IPS-18c (cell line): ENCODE results near the gene TUBB2B.
"Not testable (repeated sequence)": the region's sequence is repeated elsewhere in the genome, so short reads cannot be mapped to it uniquely, and the experiment has no call there.

Source experiments
- H3K4me3 ChIP-seq: 2 replicates; pipeline ENCODE4 v1.7.0; 2013; ENCODE audit warnings: low read depth, mild to moderate bottlenecking, low read length, moderate library complexity; ENCODE audit not compliant: insufficient read depth
- H3K9me3 ChIP-seq: one replicate; pipeline ENCODE4 v1.6.1; 2013; ENCODE audit warnings: mild to moderate bottlenecking, low read length, moderate library complexity; ENCODE audit not compliant: control insufficient read depth, insufficient read depth

TUBB2B gene

DNA sequence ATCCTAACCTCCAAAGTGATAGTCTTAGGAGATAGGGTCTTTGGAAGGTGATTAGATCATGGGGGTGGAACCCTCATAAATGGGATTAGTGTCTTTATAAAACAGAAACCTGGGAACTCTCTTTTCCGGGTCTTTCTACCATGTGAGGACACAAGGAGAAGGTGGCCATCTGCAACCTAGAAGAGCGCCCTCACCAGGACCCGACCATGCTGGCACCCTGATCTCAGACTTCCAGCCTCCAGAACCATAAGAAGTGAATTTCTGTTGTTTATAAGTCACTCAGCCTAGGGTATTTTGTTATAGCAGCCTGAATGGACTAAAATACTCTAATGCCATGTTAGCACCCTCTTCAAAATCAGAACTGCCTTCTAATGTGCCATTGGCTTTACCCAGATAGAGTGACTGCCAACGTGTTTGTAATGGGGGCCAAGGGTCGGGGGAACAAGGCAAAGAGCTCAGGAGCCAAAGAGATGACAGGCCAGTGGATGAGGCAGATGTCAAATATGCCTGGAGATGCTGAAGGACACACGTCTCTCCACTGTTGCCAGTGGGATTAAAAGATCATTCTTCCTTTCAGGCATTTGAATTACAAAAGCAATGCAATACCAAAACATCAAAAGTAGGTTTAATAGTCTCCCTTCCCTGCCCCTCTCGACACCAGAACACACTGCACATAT is 21.0 kb downstream of the TUBB2B start:
- no peaks in the 10 kb centered on the region for H3K9me3 ChIP-seq

DNA sequence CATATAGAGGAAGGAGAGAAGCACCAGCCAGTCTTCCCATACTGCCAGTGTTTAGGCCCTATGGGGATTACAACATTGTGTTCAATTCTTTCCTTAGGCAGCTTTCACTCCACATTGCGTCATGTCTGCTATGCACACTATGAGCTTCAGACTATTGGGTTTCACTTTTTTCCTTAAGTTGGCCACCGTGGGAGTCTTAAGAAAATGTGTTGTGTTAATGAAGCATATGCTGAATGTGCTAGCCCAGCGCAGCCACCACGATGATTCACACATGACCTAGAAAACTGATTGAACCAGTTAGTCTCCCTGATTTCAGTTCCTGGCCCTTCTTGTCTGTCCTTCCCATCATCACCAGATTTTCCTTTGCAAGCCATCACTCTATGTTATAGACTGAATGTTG is 21.5 kb downstream of the TUBB2B start:
- H3K9me3 ChIP-seq: no peaks in the 10 kb centered on the region
- no peak overlapping the region for H3K4me3 ChIP-seq

More for the DNA sequence above, 21.0 kb downstream of the TUBB2B start:
- no peak overlapping the region for H3K4me3 ChIP-seq

DNA sequence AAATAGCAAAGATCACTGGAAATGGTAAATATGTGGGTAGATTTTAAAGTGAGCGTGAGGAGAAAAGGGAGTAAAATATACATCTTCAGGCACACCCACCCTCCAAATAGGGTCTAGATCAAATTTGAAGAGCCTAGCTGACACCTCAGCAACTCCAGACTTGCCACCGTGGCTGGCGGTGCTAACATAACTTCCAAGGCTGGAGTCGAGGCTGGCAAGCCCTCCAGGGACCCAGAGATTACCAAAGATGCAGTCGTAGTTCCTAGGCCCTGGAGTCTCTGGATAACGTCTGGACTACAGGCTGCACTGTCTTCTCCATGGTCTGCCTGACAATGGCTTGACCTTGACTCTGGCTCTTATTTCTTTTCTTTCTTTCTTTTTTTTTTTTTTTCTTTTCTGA is 22.5 kb downstream of the TUBB2B start:
- no peak overlapping the region for H3K4me3 ChIP-seq
- H3K9me3 ChIP-seq: no peaks in the 10 kb centered on the region

- H3K4me3 ChIP-seq: no peak overlapping the region
- H3K9me3 ChIP-seq: no peaks in the 10 kb centered on the region
Observed at GRCh38 chr6:3202999-3203696, 24.3 kb downstream of the TUBB2B start.

DNA sequence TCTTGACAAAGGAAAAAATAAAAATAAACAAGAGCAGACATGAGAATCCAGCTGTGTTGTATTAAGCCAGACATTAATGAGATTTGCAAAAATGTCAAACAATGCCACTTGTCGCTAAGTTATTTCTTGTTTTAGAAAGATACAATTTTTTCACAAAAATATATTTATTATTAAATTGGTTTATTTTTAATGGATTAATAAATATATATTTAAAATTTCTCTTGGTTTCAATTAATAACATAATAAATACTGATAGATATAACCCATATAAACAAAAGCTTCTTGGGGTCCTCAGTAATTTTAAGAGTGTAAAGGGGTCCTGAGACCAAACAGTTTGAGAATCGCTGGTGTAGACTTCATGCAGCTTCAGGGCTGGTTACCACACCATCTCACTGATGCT is 26.1 kb downstream of the TUBB2B start:
- Histone ChIP-seq H3K4me3 (no peak overlapping the region), H3K9me3 (no peaks in the 10 kb centered on the region)

GRCh38 chr6:3200682-3201081 is 26.8 kb downstream of the TUBB2B start:
- no peaks in the 10 kb centered on the region for H3K9me3 ChIP-seq
- H3K4me3 ChIP-seq: no peak overlapping the region

- no peaks in the 10 kb centered on the region for H3K9me3 ChIP-seq
- no peak overlapping the region for H3K4me3 ChIP-seq
Observed at GRCh38 chr6:3199382-3199781, 28.1 kb downstream of the TUBB2B start.

DNA sequence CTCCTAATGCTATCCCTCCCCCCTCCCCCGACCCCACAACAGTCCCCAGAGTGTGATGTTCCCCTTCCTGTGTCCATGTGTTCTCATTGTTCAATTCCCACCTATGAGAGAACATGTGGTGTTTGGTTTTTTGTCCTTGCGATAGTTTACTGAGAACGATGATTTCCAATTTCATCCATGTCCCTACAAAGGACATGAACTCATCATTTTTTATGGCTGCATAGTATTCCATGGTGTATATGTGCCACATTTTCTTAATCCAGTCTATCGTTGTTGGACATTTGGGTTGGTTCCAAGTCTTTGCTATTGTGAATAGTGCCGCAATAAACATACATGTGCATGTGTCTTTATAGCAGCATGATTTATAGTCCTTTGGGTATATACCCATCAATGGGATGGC is 29.7 kb downstream of the TUBB2B start:
- not testable (repeated sequence) for H3K9me3 ChIP-seq, H3K4me3 ChIP-seq

- H3K9me3 ChIP-seq: no peaks in the 10 kb centered on the region
- no peak overlapping the region for H3K4me3 ChIP-seq
Observed at GRCh38 chr6:3196770-3197169, 30.7 kb downstream of the TUBB2B start.

DNA sequence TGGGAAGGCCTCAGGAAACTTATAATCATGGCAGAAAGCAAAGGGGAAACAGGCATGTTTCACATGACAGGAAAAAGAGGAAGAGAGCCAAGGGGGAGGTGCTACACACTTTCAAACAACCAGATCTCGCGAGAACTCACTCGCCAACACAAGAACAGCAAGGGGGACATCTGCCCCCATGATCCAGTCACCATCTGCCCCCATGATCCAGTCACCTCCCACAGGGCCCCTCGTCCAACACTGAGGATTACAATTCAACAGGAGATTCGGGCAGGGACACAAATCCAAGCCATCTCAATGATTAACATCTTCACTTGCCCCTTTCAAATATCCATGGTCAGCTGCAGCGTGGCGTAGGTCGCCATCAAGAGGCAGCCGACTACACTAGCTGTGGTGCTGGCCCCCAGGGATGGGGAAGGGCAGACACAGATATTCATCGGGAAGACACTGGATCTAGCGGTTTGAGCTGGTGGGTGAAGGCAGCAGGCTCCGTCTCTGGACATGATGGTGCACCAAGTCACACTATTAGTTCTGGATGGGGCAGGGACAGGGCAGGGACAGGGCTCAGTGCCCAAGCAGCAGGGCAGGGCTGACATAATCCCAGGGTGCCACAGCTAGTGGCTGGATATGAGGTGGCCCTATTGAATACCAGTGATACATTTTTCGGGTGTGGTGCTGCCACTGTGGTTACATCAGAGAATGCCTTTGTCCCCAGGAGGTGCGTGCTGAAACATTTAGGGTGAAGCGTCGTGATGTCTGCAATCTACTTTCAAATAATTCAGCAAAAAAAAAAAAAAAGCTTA is 31.6 kb downstream of the TUBB2B start:
- no peak overlapping the region for H3K4me3 ChIP-seq

GRCh38 chr6:3195420-3195694 is 32.1 kb downstream of the TUBB2B start:
- H3K4me3 ChIP-seq: no peak overlapping the region
- H3K9me3 ChIP-seq: no peaks in the 10 kb centered on the region

More for the DNA sequence above, 31.6 kb downstream of the TUBB2B start:
- no peaks in the 10 kb centered on the region for H3K9me3 ChIP-seq

DNA sequence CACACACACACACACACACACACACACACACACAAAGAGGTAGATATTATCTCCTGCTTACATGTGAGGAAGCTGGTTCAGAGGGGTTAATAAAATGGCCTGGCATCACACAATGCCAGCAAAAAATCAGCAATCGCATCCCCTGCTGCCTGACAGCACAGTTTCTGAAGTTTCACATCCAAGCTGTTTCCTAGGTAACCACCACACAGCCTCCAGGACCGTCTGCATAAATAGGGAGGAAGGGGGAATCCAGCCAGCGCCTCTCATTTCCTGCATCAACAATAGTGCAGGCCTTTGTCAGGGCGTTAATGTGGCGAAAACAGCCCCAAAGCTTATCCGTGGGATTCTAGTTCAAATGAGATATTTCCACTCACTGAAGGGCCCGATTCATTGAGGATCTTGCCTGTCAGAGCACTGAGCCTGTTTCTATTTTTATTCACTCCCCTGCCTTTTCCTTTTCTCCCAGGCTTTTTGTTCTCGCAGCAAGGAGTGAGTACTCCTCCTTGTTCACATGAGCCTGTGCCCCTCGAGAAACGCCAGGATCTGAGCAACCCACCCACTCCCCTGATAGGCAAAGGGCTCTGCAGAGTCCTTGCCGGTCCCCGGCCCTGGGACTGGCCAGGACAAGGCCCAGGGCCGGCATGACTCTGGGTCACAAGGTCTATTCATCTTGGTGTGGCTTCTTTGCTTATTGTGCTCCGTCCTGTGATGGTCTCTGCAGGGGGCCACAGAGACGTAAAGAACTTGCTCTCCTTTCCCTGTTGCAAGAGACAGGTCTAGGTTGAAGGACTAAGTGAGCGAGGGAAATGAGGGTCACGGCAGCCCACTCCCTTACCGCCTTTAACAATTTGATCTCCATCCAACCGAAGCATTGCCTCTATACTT is 32.7 kb downstream of the TUBB2B start:
- Histone ChIP-seq H3K4me3 (no peak overlapping the region), H3K9me3 (no peaks in the 10 kb centered on the region)

DNA sequence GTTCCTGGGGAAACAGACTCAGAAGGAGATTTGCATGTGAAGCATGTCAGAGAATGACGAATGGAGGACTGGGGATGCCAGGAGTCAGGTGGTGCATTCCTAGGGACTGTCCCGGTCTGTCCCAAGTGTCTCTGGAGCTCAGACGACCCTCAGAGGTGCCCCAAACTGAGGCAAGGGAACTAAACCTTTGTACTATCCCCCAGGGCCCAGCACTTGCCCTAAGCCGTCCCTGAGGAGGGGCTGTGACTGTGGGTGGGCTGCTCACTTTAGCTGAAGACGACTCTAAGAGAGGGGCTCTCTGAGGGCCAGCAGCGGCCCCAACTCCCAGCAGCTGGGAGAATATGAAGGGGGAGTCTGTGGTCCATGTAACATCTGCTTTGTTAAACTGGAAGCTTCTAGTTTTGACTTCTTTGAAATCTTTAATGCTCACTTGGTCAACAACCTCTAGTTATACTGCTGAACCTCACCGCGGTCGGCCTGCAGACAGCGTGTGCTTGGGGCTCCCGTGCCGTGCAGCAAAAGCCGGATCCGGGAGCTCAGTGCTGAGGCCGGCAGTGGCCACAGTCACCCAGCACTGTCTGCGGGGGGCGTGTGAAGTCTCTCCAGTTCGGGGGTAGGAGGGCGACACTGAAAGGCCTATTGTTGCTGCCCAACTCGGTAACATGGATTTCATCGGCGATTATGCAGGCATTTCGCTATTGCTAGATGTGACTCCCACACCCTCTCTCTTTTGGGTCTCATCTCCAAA is 34.2 kb downstream of the TUBB2B start:
- no peak overlapping the region for H3K4me3 ChIP-seq
- H3K9me3 ChIP-seq: no peaks in the 10 kb centered on the region

GRCh38 chr6:3190779-3191178 is 36.7 kb downstream of the TUBB2B start:
- no peaks in the 10 kb centered on the region for H3K9me3 ChIP-seq
- H3K4me3 ChIP-seq: no peak overlapping the region

- no peaks in the 10 kb centered on the region for H3K9me3 ChIP-seq
- H3K4me3 ChIP-seq: no peak overlapping the region
Observed at GRCh38 chr6:3190056-3190455, 37.4 kb downstream of the TUBB2B start.

- H3K4me3 ChIP-seq, H3K9me3 ChIP-seq: not testable (repeated sequence)
Observed at GRCh38 chr6:3189192-3189591, 38.3 kb downstream of the TUBB2B start.

- Histone ChIP-seq H3K9me3 (no peaks in the 10 kb centered on the region), H3K4me3 (no peak overlapping the region)
Observed at GRCh38 chr6:3188262-3188661, 39.2 kb downstream of the TUBB2B start.
